Activated CD4-positive, alpha-beta T cell treated with anti-CD3 and anti-CD28 coated beads, Interleukin-2, amount 10 ng/mL, durations not matched to agents 7 days and 5 days (primary cell): Measurements from ENCODE around the gene PLA2G4B. TPM values are rescaled to one million over a fixed set of nuclear protein-coding genes. Genes with fewer than 3 reads are reported as not detected.

Source experiments
- CTCF ChIA-PET: fragments of 350-600 bp; sonication (Branson Sonifier 250); formaldehyde crosslinking; loops from one replicate; lab custom pipeline; 2021; ENCODE audit warnings: antibody characterized with exemption; lab: Charles Lee
- POLR2A ChIA-PET: fragments of 350-600 bp; sonication (Branson Sonifier 250); formaldehyde crosslinking; loops from one replicate; lab custom pipeline; 2021; ENCODE audit warnings: antibody characterized with exemption; lab: Charles Lee
- DNase-seq: peaks from one replicate; pipeline ENCODE4 v3.0.0-alpha.2; 2020
- H3K27ac Mint-ChIP-seq: one replicate; pipeline ENCODE4 v1.8.0; 2021; ENCODE audit warnings: mild to moderate bottlenecking, moderate library complexity, mixed read lengths
- H3K27me3 Mint-ChIP-seq: one replicate; pipeline ENCODE4 v1.8.0; 2021; ENCODE audit warnings: mixed read lengths
- H3K36me3 Mint-ChIP-seq: one replicate; pipeline ENCODE4 v1.8.0; 2021; ENCODE audit warnings: low read depth, mixed read lengths
- H3K4me1 Mint-ChIP-seq: one replicate; pipeline ENCODE4 v1.8.0; 2021; ENCODE audit warnings: mixed read lengths
- H3K4me3 Mint-ChIP-seq: one replicate; pipeline ENCODE4 v1.8.0; 2021; ENCODE audit warnings: mild to moderate bottlenecking, moderate library complexity, mixed read lengths
- H3K9me3 Mint-ChIP-seq: one replicate; pipeline ENCODE4 v1.8.0; 2021; ENCODE audit warnings: mixed read lengths
- total RNA-seq, 2 experiments: library from RNA; stranded (reverse); gene quantifications; one replicate each; pipeline ENCODE4 v1.2.3, GENCODE V29; 2021

Gene PLA2G4B
- total RNA-seq, 2 experiments from 2014 or later, result 10.5 to 17.0 TPM

GRCh38 chr15:41832208-41832607, 6.4 kb upstream of the PLA2G4B start:
- H3K27me3 Mint-ChIP-seq, result no peaks in the 10 kb centered on the region
- H3K9me3 Mint-ChIP-seq, result no peaks in the 10 kb centered on the region
- peaks cover 23% of the 10 kb centered on the region for H3K36me3 Mint-ChIP-seq
- H3K4me1 Mint-ChIP-seq, result peaks cover 55% of the 10 kb centered on the region
- peak overlapping the region; percentile 26 for H3K27ac Mint-ChIP-seq
- no peak overlapping the region for H3K4me3 Mint-ChIP-seq
- CTCF ChIA-PET, result interaction anchor here (0.6 to 2.6 kb wide), 7 partner anchors 20 to 130 kb away, joined by 3 to 15 read pairs (median 5); partner anchors contain the start of gene MAPKBP1
- POLR2A ChIA-PET, result no interaction called here
- no peak for DNase-seq

- ChIA-PET CTCF (interaction anchor here (1.4 to 2.6 kb wide), 2 partner anchors 20 to 72 kb away, joined by 3 to 8 read pairs; no protein-coding TSS in a partner anchor), POLR2A (no interaction called here)
- Mint-ChIP-seq H3K27ac (peak overlapping the region; percentile 26), H3K9me3 (no peaks in the 10 kb centered on the region), H3K4me1 (peaks cover 54% of the 10 kb centered on the region), H3K27me3 (no peaks in the 10 kb centered on the region), H3K4me3 (no peak overlapping the region), H3K36me3 (peaks cover 24% of the 10 kb centered on the region)
- peak; percentile 21 for DNase-seq
Measured at GRCh38 chr15:41832875-41833274, 5.8 kb upstream of the PLA2G4B start.

DNA sequence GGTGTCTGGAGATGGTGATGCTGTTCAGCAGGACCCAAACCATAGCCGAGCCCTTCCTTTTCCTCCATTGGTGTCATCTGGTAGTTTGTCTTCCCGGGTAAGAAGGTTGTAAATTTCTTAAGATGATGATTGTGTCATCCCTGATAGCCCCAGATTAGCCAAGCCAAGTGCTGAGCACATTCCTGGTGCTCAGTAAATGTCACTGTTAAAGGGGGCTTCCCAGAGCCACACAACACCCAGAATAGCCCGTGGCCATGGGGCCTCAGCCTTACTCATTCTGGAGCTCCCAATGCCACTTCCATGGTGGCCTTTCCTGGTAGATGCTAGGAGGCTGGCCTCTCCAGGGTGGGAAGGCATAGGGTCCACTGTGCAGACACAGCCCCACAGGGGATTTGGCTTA, 4.6 kb upstream of the PLA2G4B start:
- Mint-ChIP-seq H3K4me3 (no peak overlapping the region), H3K27ac (no peak overlapping the region), H3K4me1 (peaks cover 47% of the 10 kb centered on the region), H3K9me3 (no peaks in the 10 kb centered on the region), H3K27me3 (no peaks in the 10 kb centered on the region), H3K36me3 (peaks cover 24% of the 10 kb centered on the region)
- ChIA-PET POLR2A (no interaction called here), CTCF (interaction anchor here (1.0 to 1.4 kb wide), 3 partner anchors 17 to 71 kb away, joined by 3 to 4 read pairs (median 3); no protein-coding TSS in a partner anchor)
- no peak for DNase-seq

DNA sequence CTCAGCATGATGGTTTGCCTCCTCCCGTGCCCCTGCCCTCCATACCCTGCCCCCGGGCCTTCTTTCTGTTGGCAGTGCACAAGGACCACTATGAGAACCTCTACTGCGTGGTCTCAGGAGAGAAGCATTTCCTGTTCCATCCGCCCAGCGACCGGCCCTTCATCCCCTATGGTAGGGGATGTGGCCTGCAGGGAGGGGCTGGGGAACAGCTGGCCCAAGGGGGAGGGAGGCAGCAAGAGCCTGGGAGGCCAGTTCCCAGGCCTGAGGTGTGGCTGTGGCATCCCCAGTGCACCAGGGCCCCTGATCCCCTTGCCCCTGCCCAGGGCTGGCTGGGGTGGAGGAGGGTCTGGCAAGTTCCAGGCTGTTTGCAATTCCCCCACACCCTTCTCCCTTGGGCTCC, 2.6 kb upstream of the PLA2G4B start:
- no peak for DNase-seq
- Mint-ChIP-seq H3K9me3 (no peaks in the 10 kb centered on the region), H3K27ac (no peak overlapping the region), H3K27me3 (no peaks in the 10 kb centered on the region), H3K4me3 (no peak overlapping the region), H3K4me1 (peaks cover 30% of the 10 kb centered on the region), H3K36me3 (peaks cover 18% of the 10 kb centered on the region)
- ChIA-PET POLR2A (no interaction called here), CTCF (no interaction called here)

DNA sequence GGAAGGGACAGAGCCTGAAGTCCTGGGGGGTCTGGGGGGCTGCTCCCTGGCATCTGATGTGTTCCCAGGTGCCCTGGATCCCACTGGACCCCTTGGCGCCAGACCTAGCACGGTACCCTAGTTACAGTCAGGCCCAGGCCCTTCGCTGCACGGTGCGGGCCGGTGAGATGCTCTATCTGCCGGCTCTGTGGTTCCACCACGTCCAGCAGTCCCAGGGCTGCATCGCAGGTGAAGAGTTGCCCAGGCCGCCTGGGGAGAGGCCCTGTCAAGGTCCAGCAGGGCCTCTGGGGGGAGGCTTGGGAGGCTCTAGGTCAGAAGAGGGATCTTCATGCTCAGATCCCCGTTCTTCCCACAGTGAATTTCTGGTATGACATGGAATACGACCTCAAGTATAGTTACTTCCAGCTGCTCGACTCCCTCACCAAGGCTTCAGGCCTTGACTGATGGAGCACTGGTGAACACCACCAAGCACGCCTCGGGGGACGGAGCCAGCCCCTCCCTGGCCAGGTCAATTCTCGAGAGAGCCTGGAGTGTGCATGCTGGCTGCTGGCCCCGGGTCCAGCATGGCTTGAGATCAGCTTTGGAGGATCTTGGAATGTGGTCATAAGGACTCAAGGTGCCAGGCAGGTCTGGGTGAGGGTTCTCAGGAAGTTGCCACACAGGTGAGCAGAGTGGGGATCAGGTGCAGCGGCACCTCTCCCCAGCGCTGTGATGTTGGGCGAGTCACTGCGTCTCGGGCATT, 1.8 kb upstream of the PLA2G4B start:
- no peak overlapping the region for H3K4me3 Mint-ChIP-seq
- H3K9me3 Mint-ChIP-seq, result no peaks in the 10 kb centered on the region
- no peaks in the 10 kb centered on the region for H3K27me3 Mint-ChIP-seq
- no peak for DNase-seq
- H3K4me1 Mint-ChIP-seq, result peaks cover 22% of the 10 kb centered on the region
- POLR2A ChIA-PET, result no interaction called here
- CTCF ChIA-PET, result interaction anchor here (0.8 to 1.4 kb wide), 4 partner anchors 15 to 62 kb away, joined by 3 to 4 read pairs (median 3); partner anchors contain the start of gene MAPKBP1
- no peak overlapping the region for H3K27ac Mint-ChIP-seq
- peaks cover 11% of the 10 kb centered on the region for H3K36me3 Mint-ChIP-seq

- Mint-ChIP-seq H3K4me1 (no peaks in the 10 kb centered on the region), H3K27me3 (no peaks in the 10 kb centered on the region), H3K4me3 (no peak overlapping the region), H3K36me3 (peaks cover 2% of the 10 kb centered on the region), H3K9me3 (no peaks in the 10 kb centered on the region), H3K27ac (no peak overlapping the region)
- DNase-seq, result no peak
- POLR2A ChIA-PET, result no interaction called here
- CTCF ChIA-PET, result interaction anchor here (0.7 kb wide), 1 partner anchor 40 kb away, joined by 3 read pairs; no protein-coding TSS in a partner anchor
Measured at GRCh38 chr15:41839781-41840491, 1.3 kb downstream of the PLA2G4B start.

GRCh38 chr15:41840673-41841072, 2.0 kb downstream of the PLA2G4B start:
- Mint-ChIP-seq H3K9me3 (no peaks in the 10 kb centered on the region), H3K27ac (no peak overlapping the region), H3K4me1 (no peaks in the 10 kb centered on the region), H3K36me3 (peaks cover 2% of the 10 kb centered on the region), H3K4me3 (no peak overlapping the region), H3K27me3 (no peaks in the 10 kb centered on the region)
- CTCF ChIA-PET, result no interaction called here
- POLR2A ChIA-PET, result no interaction called here
- DNase-seq, result no peak

DNA sequence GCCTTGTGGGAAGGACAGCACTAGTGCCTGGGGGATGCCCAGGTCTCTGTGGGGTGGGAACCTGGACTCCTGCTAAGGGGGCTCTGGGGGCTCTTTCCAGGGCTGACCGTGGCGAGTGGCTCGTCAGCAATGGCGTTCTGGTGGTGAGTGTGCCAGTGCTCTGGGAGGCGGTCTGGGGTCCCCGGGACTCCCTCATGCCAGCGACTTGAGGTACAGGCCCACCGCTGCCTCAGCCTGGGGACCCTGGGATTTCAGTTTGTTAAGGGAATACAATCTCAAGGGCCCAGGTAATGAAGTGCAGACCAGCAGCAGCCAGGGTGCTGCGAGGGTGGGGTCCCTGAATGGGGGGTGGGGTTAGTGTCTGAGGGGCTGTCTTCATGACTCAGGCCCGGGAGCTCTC, 2.5 kb downstream of the PLA2G4B start:
- no peak overlapping the region for H3K4me3 Mint-ChIP-seq
- CTCF ChIA-PET, result interaction anchor here (0.7 to 1.0 kb wide), 2 partner anchors 11 to 35 kb away, joined by 3 to 5 read pairs; no protein-coding TSS in a partner anchor

DNA sequence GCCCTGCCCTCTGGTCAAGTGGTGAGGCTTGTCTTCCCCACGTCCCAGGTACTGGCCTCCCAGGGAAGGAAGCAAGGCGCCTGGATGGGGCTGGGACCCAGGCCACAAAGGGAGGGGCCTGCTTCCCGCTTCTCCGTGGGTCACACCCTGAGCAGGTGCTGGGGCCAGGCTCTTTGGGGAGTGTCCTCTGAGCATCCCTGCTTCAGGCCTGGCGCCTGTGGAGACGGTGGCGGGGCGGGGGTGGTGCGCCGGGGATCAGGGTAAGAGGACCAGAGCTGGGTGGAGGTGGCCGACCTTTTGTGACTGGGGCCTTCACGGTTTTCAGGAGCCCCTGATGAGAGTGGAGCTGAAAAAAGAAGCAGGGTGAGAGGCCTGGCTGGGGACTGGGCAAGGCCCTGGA, 3.6 kb downstream of the PLA2G4B start:
- Mint-ChIP-seq H3K4me1 (no peaks in the 10 kb centered on the region), H3K9me3 (no peaks in the 10 kb centered on the region), H3K27ac (no peak overlapping the region), H3K4me3 (no peak overlapping the region), H3K36me3 (peaks cover under 1% of the 10 kb centered on the region), H3K27me3 (no peaks in the 10 kb centered on the region)
- CTCF ChIA-PET, result no interaction called here
- DNase-seq, result no peak
- POLR2A ChIA-PET, result no interaction called here

More for the DNA sequence above, 2.5 kb downstream of the PLA2G4B start:
- POLR2A ChIA-PET, result no interaction called here
- Mint-ChIP-seq H3K27ac (no peak overlapping the region), H3K9me3 (no peaks in the 10 kb centered on the region), H3K4me1 (no peaks in the 10 kb centered on the region), H3K36me3 (peaks cover 2% of the 10 kb centered on the region), H3K27me3 (no peaks in the 10 kb centered on the region)
- no peak for DNase-seq

DNA sequence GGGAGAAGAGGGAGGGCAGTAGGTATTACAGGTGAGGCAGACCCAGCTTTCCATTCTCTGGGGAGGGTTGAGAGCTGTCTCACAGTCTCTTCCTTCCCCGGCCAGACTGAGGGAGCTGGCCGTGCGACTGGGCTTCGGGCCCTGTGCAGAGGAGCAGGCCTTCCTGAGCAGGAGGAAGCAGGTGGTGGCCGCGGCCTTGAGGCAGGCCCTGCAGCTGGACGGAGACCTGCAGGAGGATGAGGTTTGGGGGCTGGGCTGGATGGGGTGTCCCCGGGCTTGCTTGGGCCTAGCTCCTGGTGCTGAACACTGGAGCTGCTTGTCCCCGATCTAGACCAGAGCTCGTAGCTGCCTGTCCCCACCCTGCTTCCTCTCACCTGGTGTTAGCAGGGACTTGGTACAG, 4.9 kb downstream of the PLA2G4B start:
- Mint-ChIP-seq H3K4me1 (no peaks in the 10 kb centered on the region), H3K27ac (no peak overlapping the region), H3K36me3 (peaks cover 9% of the 10 kb centered on the region), H3K4me3 (no peak overlapping the region), H3K27me3 (no peaks in the 10 kb centered on the region), H3K9me3 (no peaks in the 10 kb centered on the region)
- ChIA-PET CTCF (interaction anchor here (0.7 to 1.1 kb wide), 3 partner anchors 9 to 326 kb away, joined by 3 to 4 read pairs (median 3); no protein-coding TSS in a partner anchor), POLR2A (no interaction called here)
- no peak for DNase-seq

DNA sequence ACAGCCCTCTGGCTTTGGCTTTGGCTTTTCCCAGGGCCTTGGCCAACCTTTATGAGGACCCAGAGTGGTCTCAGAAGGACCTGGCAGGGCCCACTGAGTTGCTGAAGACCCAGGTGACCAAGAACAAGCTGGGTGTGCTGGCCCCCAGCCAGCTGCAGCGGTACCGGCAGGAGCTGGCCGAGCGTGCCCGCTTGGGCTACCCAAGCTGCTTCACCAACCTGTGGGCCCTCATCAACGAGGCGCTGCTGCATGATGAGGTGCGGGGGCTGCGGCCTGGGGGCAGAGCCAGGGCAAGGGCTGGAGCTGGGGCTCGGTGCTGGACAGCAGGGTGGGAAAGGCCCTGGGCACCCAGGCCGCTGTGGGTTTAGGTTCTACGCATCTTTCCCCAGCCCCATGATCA, 6.2 kb downstream of the PLA2G4B start:
- peaks cover 9% of the 10 kb centered on the region for H3K36me3 Mint-ChIP-seq
- CTCF ChIA-PET, result interaction anchor here (0.5 to 1.4 kb wide), 5 partner anchors 17 to 1229 kb away, joined by 3 read pairs; no protein-coding TSS in a partner anchor
- no peaks in the 10 kb centered on the region for H3K9me3 Mint-ChIP-seq
- POLR2A ChIA-PET, result no interaction called here
- no peaks in the 10 kb centered on the region for H3K4me1 Mint-ChIP-seq
- H3K4me3 Mint-ChIP-seq, result no peak overlapping the region
- no peaks in the 10 kb centered on the region for H3K27me3 Mint-ChIP-seq
- no peak overlapping the region for H3K27ac Mint-ChIP-seq
- no peak for DNase-seq

DNA sequence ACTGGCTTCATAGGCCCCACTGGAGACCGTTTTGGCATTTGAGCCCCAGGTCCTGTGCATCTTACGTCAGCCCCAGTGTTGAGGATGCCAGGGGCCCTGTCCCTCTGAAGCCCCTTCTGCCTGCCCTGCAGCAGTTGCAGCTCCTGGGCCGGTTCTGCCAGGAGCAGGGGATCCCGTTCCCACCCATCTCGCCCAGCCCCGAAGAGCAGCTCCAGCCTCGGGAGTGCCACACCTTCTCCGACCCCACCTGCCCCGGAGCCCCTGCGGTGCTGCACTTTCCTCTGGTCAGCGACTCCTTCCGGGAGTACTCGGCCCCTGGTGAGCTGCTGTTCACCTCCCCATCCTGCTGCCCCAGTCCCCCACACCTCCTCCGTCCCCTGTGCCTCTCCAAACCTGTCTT, 8.6 kb downstream of the PLA2G4B start:
- no peak for DNase-seq
- Mint-ChIP-seq H3K9me3 (no peaks in the 10 kb centered on the region), H3K36me3 (peaks cover 9% of the 10 kb centered on the region), H3K27me3 (no peaks in the 10 kb centered on the region), H3K4me3 (no peak overlapping the region), H3K4me1 (no peaks in the 10 kb centered on the region), H3K27ac (no peak overlapping the region)
- ChIA-PET CTCF (interaction anchor here (0.5 kb wide), 2 partner anchors 71 to 235 kb away, joined by 3 read pairs; no protein-coding TSS in a partner anchor), POLR2A (no interaction called here)

GRCh38 chr15:41847981-41848380, 9.3 kb downstream of the PLA2G4B start:
- Mint-ChIP-seq H3K36me3 (peaks cover 9% of the 10 kb centered on the region), H3K9me3 (no peaks in the 10 kb centered on the region), H3K27me3 (no peaks in the 10 kb centered on the region), H3K4me1 (no peaks in the 10 kb centered on the region), H3K27ac (no peak overlapping the region), H3K4me3 (no peak overlapping the region)
- DNase-seq, result no peak
- ChIA-PET CTCF (interaction anchor here (0.5 kb wide), 1 partner anchor 235 kb away, joined by 3 read pairs; no protein-coding TSS in a partner anchor), POLR2A (no interaction called here)
